ENCODE measurements around the gene FTO. TPM values are rescaled to one million over a fixed set of nuclear protein-coding genes. Genes with fewer than 3 reads are reported as not detected.
A peak's percentile ranks its signal among the peaks of the same experiment; 100 is the strongest.

The FTO gene
- total RNA-seq, 1 experiment from 2014 or later = 129 TPM

DNA sequence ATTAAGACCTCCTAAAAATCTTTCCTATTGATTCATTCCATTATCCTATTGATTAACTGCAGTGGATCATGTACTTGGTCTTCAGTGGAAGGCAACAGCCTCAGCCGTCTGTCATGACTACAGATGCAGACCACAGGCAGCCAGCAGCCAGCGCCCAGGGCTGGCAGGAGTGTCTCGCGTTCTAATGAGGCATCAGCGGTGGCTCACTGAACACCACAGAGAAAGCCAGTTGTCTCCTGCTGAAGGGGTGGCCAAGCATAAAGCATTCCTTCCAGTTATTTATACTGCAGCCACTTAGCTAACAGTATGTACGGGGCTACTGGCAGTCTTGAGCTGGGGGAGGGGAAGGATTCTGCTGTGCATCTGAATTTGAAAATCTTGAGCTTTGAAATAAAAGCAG lies 368.3 kb downstream of the FTO start:
- no peak overlapping the region for H3K4me3 ChIP-seq
- no peaks in the 10 kb centered on the region for H3K4me1 ChIP-seq
- H3K9me3 ChIP-seq (replicated peaks) = no peaks in the 10 kb centered on the region
- H3K27me3 ChIP-seq = no peaks in the 10 kb centered on the region
- no peaks in the 10 kb centered on the region for H3K36me3 ChIP-seq
- H3K27ac ChIP-seq = no peak overlapping the region
- no peak for DNase-seq

DNA sequence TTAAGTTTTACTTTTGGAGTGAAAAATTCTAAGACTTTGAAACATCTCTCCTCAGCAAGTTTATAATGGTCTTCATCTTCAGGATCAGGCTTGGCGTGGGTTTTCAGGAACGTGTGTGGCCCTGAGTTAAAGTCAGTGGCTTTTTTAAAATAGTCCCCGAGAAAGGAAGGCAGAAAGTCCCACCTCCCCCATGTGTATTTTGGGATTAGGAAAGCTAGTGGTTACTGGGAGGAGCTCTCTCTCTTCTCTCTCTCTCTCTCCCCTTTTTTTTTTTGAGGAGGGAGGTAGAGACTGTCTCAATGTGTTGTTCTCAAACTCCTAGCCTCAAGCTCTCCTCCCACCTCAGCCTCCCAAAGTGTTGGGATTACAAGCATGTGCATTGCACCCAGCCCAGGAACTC lies 369.4 kb downstream of the FTO start:
- Histone ChIP-seq H3K36me3 (no peaks in the 10 kb centered on the region), H3K9me3 (replicated peaks) (no peaks in the 10 kb centered on the region), H3K27ac (no peak overlapping the region), H3K4me3 (no peak overlapping the region), H3K4me1 (no peaks in the 10 kb centered on the region), H3K27me3 (no peaks in the 10 kb centered on the region)
- DNase-seq = no peak

DNA sequence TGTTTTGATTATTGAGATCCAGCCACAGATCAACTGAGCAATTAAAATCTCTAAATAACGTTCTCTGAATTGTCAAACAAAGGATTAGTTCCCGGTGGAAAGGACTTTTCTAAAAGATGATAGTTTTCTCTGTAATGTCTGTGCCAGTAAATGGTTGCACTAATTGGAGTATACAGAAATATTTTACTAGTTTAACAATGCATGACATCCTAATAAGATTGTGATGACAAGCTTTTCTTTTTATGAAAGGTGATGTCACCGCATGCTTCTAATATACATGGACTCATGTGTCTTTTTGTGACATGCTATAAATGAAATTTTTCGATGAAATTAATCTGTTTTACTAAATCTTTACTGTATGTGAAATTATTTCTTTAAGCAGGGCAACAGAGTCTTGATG lies 371.5 kb downstream of the FTO start:
- no peaks in the 10 kb centered on the region for H3K4me1 ChIP-seq
- no peaks in the 10 kb centered on the region for H3K27me3 ChIP-seq
- H3K36me3 ChIP-seq = no peaks in the 10 kb centered on the region
- no peak for DNase-seq
- H3K9me3 ChIP-seq (replicated peaks) = no peaks in the 10 kb centered on the region
- H3K4me3 ChIP-seq = no peak overlapping the region
- H3K27ac ChIP-seq = no peak overlapping the region

DNA sequence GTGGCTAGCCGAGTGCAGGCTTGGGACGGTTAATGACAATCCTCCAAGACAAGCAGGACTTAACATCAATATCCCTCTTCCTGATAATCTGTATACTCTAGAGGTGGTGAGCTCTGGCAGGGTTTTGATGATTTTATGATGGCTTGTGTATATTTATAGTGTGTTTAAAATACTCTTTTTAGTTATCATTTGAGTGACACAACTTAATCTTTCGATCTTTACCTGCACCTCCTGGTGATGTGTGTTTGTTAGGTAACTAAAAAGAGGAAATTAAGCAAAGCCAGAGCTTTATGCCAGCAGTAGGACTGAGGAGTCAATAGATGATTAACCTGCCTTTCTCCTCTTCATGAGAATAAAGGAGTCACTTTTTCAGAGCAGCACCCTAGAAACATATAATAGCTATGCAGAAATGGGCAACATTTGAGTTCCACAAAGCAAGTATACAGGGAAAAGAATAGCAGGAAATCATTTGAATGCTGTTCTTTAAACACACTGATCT lies 372.1 kb downstream of the FTO start:
- Histone ChIP-seq H3K4me1 (no peaks in the 10 kb centered on the region), H3K36me3 (no peaks in the 10 kb centered on the region), H3K27ac (no peak overlapping the region), H3K27me3 (no peaks in the 10 kb centered on the region), H3K4me3 (no peak overlapping the region), H3K9me3 (replicated peaks) (no peaks in the 10 kb centered on the region)
- no peak for DNase-seq

DNA sequence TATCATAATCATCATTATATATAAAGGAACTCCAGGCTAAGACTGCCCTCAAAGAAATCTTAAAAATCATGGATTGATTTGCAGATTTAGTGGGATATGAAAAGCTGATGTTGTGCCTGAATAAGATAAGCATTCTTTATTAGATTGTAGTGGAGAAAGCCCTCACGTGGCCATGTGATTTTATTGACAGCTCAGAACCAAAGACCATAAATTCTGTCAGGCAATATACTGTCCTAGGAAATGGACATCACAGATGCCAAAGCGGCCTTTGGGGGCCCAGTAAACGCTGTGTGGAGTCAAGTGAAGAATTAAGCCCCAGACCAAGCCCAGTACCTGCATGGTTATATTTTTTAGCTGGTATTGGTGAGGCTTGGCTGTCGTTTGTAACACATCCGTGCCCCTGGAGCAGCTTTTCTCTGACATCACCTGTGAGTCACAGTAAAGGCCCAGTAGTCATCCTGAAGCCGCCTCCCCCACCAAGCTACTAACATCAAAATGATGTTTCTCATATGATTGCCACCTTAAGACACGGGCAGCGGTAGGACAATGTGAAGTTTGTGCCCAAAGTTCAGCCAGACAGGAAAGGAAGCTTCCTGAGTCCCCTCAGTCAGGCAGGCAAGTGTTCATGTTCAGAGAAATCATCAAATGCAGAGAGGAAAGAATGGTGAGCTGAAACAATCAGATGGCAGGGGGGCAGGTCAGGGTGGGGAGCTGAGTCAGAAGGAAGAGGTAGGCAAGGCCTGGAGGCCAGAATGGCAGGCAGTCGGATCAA lies 373.3 kb downstream of the FTO start:
- H3K27me3 ChIP-seq = no peaks in the 10 kb centered on the region
- H3K4me3 ChIP-seq = no peak overlapping the region
- no peaks in the 10 kb centered on the region for H3K9me3 ChIP-seq (replicated peaks)
- no peaks in the 10 kb centered on the region for H3K4me1 ChIP-seq
- no peak overlapping the region for H3K27ac ChIP-seq
- no peaks in the 10 kb centered on the region for H3K36me3 ChIP-seq
- no peak for DNase-seq

DNA sequence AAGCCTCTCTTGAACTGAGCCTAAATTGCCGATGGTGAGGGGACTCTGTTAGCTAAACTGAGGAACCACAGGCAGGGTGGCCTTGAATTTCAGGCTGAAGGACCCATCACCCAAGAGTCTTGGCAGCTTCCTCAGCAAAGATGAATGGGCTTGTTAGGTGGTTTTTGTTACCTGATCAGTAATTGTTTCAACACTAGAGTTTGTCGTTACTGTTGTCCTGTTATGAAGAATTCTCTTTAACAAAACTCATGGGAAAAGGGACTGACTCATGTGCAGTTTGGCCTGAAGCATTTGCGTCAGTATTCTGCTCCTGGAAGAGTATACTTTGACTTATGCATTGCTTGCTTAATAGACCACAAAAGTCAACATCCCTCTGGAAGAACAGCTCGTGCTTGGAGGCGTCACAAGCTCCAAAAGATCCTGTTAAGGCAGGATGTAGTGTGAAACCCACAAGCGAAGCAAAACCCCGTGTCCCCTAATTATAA lies 376.6 kb downstream of the FTO start:
- DNase-seq = no peak
- no peaks in the 10 kb centered on the region for H3K36me3 ChIP-seq
- no peaks in the 10 kb centered on the region for H3K27me3 ChIP-seq
- H3K9me3 ChIP-seq (replicated peaks) = no peaks in the 10 kb centered on the region
- H3K27ac ChIP-seq = no peak overlapping the region
- no peaks in the 10 kb centered on the region for H3K4me1 ChIP-seq
- H3K4me3 ChIP-seq = no peak overlapping the region

DNA sequence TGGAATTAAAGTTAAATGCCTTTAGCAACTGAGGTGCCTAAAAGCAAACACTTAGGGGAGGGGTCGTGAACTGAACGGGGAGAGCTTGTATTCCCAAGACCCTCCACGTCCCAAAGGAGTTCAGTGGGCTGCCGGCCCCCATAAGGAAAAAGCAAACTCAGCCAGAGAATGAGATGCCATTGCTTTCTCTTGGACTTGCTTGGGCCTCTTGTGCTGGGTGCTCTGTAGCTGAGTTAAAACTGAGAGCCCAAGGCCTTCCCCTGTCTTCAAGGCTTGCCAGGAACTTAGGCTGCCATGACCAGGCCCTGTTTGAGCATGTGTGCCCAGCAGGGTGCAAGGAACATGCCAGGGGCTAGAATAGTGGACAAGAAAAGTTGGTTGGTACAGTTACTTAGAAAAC lies 382.8 kb downstream of the FTO start:
- Histone ChIP-seq H3K36me3 (no peaks in the 10 kb centered on the region), H3K4me1 (no peaks in the 10 kb centered on the region), H3K9me3 (replicated peaks) (no peaks in the 10 kb centered on the region), H3K4me3 (no peak overlapping the region), H3K27me3 (no peaks in the 10 kb centered on the region), H3K27ac (no peak overlapping the region)
- no peak for DNase-seq

DNA sequence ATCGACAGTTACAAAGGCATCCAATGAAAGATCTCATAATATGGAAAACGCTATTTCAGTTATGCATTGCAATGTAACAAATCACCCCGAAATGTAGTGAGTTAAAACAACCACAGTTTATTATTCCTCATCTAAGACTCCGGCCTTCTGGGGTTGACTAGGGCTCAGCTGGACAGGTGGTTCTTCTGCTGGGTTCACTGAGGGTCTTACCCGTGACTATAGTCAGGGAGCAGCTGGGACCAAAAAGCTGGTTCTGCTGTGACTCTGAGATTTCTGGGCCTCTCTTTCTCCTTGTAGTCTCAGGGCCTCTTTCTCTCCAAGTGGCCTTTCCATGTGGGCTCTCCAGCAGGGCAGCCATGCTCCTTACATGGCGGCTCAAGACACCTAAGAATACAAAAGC lies 386.6 kb downstream of the FTO start:
- Histone ChIP-seq H3K4me3 (no peak overlapping the region), H3K36me3 (no peaks in the 10 kb centered on the region), H3K27ac (no peak overlapping the region), H3K9me3 (replicated peaks) (no peaks in the 10 kb centered on the region), H3K4me1 (no peaks in the 10 kb centered on the region), H3K27me3 (no peaks in the 10 kb centered on the region)
- DNase-seq = no peak

DNA sequence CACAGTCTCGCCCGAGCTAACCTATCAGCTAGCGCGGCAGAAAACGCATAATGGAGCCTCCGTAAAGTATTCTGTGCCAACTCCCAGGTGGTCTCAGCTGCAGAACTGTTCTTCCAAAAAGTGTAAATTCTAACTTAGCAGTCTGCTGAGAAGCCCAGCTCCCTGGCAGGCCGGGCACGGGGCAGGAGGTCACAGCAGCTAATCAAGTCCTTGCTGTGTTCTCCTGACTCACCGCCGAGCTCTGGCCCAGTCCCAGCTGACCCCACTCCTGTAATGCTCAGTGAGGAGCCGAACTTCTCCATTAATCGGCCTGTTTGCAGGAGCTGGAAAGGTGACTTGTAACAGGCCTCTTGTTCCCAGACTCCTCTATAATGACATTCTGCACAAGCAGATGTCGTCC lies 389.3 kb downstream of the FTO start:
- H3K36me3 ChIP-seq = no peaks in the 10 kb centered on the region
- 0 out of 2 replicates have a peak, but pooled peaks cover 3% of the 10 kb centered on the region for H3K9me3 ChIP-seq (replicated peaks)
- DNase-seq = no peak
- no peak overlapping the region for H3K27ac ChIP-seq
- H3K27me3 ChIP-seq = no peaks in the 10 kb centered on the region
- H3K4me3 ChIP-seq = no peak overlapping the region
- H3K4me1 ChIP-seq = peaks cover 5% of the 10 kb centered on the region

DNA sequence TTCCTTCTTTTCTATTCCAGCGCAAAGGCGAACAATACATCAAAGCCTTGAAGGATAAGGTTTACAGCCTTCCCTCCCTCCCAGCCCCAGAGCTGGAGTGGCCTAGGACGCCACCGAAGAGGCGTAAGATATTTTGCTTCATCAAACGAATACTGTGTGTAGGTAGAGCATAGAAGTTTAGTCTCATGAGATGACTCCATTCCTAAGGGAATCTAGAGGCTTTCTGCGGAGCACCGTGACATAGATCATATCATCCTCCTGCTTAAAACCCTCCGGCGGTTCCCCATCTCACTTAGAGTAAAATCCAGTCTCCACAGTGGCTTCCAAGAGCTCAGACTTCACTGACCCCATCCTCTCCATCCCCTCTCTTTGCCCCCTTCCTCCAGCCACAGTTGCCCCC lies 390.7 kb downstream of the FTO start:
- no peaks in the 10 kb centered on the region for H3K36me3 ChIP-seq
- no peak overlapping the region for H3K4me3 ChIP-seq
- no peak overlapping the region for H3K27ac ChIP-seq
- H3K4me1 ChIP-seq = peaks cover 10% of the 10 kb centered on the region
- DNase-seq = no peak
- H3K9me3 ChIP-seq (replicated peaks) = 0 out of 2 replicates have a peak, but pooled peaks cover 3% of the 10 kb centered on the region
- H3K27me3 ChIP-seq = no peaks in the 10 kb centered on the region

DNA sequence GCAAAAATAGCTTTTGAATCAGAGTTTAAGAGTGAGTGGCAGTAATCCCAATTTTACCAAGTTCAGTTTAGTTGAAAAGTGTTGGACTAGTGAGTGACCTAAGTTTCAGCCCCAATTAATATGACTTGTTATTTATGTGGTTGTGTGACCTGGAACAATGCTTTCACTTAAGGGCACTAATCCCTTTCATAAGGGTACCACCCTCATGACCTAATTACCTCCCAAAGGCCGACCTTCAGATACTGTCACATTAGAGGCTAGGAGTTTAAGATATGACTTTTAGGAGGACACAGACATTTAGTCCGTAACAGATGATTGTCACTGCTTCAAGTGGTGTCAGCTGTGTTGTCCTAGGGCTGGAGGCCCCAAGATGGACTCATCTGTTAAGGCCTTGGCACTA lies 392.7 kb downstream of the FTO start:
- Histone ChIP-seq H3K27ac (no peak overlapping the region), H3K36me3 (no peaks in the 10 kb centered on the region), H3K4me3 (no peak overlapping the region), H3K4me1 (peaks cover 10% of the 10 kb centered on the region), H3K9me3 (replicated peaks) (0 out of 2 replicates have a peak, but pooled peaks cover 3% of the 10 kb centered on the region), H3K27me3 (no peaks in the 10 kb centered on the region)
- DNase-seq = no peak

DNA sequence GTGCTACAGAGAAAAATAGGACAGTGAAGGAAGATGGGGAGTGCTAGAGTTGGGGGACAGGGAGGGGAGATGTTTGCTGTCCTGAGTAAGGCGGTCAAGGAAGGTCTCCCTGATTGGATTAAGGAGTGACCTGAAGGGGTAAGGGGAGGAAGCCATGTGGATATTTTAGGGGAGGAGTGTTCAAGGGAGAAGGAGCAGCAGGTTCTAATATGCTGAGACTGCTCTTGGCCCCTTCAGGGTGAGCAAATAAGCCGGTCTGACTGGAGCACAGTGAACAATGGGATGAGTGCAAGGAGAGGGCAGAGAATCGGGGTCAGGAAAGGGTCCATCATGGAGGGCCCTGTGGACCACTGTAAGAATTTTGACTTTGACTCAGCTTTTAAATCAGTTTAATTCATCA lies 393.8 kb downstream of the FTO start:
- Histone ChIP-seq H3K36me3 (no peaks in the 10 kb centered on the region), H3K4me3 (no peak overlapping the region), H3K27ac (no peak overlapping the region), H3K9me3 (replicated peaks) (0 out of 2 replicates have a peak, but pooled peaks cover 3% of the 10 kb centered on the region), H3K27me3 (no peaks in the 10 kb centered on the region), H3K4me1 (peaks cover 10% of the 10 kb centered on the region)
- no peak for DNase-seq

DNA sequence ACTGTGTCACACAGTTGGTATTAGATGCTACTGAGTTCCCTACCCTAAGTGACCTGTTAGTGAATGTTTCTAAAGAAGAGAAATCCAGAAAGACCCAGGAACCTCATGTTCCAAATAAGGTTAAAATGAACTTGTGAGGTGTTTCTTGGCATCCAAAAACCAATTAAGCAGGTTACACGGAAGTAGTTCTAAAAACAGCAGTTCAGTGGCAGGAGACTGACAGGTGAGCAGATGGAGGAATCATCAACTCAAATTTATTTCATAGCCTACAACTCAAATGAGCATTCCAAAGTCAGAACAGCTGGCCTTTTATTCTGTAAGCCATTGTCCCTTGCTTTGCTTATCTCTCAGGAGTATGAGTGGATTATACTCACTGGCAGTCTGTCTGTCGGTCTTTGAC lies 394.3 kb downstream of the FTO start:
- Histone ChIP-seq H3K27ac (no peak overlapping the region), H3K36me3 (no peaks in the 10 kb centered on the region), H3K27me3 (no peaks in the 10 kb centered on the region), H3K9me3 (replicated peaks) (0 out of 2 replicates have a peak, but pooled peaks cover 3% of the 10 kb centered on the region), H3K4me3 (no peak overlapping the region), H3K4me1 (peaks cover 10% of the 10 kb centered on the region)
- DNase-seq = peak; percentile 6 to 52

DNA sequence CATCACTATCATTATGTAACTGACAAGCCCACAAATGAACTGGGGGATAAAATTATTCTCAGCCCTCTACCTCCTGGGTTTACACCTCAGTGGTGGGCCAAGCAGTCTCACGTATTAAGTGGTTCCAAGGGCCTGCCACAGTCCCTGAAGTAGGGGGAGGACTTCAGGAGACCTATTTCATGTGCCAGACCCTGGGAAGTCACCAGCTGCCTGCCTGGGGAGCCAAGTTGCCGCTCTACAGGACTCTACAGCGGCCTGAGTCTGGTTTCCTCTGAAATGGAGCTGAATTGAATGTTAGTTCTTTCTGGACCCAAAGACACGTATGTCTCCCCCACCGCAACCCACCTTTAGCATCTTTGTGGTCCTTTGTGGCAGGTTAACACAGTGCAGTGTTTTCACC lies 395.7 kb downstream of the FTO start:
- H3K4me1 ChIP-seq = peaks cover 10% of the 10 kb centered on the region
- DNase-seq = no peak
- no peaks in the 10 kb centered on the region for H3K36me3 ChIP-seq
- H3K27me3 ChIP-seq = no peaks in the 10 kb centered on the region
- H3K9me3 ChIP-seq (replicated peaks) = 0 out of 2 replicates have a peak, but pooled peaks cover 3% of the 10 kb centered on the region
- no peak overlapping the region for H3K4me3 ChIP-seq
- no peak overlapping the region for H3K27ac ChIP-seq

DNA sequence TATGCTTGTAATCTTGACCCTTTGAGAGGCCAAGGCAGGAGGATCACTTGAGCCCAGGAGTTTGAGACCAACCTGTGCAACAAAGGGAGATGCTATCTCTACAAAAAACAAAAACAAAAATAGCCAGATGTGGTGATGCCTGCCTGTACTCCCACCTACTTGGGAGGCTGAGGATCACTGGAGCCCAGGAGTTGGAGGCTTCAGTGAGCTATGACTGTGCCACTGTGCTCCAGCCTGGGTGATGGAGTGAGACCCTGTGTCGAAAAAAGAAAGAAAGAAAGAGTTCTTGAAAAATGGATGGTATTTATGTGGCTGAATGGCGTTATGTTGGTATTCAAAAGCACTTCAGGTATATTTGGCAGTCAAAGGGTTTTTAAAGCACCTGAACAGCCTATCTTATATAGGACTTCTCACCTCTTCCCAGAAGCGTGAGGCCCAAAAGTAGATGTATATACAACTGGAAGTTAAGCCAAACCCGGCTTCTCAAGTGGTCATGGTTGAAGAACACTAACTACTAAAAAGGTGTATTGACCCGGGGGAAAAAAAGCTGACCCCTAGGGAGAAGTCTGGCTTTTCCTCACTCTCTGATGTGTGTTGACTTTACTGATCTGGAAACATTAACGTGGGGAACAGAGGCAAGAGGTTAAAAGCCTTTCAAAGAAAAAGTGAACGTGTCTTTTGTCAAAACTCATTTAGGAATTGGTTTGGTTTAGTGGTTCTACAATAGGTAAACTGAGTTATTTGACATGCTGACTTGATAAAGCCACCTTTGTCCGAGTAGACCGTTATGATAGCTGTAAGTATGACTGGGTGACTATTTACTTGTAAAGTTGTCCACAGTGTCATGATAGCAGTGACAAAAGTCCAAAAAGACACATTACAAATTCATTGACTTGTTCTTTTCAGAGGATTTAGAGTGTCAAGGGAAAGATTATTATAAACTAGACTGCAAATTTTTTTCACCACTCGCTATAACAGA lies 399.2 kb downstream of the FTO start:
- no peaks in the 10 kb centered on the region for H3K9me3 ChIP-seq (replicated peaks)
- H3K27me3 ChIP-seq = no peaks in the 10 kb centered on the region
- H3K36me3 ChIP-seq = no peaks in the 10 kb centered on the region
- H3K4me3 ChIP-seq = no peak overlapping the region
- DNase-seq = no peak
- H3K4me1 ChIP-seq = peaks cover 6% of the 10 kb centered on the region
- no peak overlapping the region for H3K27ac ChIP-seq
